ENCODE measurements around the gene NPDC1. TPM values are rescaled to one million over a fixed set of nuclear protein-coding genes. Genes with fewer than 3 reads are reported as not detected.

The NPDC1 gene
- total RNA-seq, 3 donors from 2014 or later, result 21.9 to 63.9 (median 63.1) TPM

DNA sequence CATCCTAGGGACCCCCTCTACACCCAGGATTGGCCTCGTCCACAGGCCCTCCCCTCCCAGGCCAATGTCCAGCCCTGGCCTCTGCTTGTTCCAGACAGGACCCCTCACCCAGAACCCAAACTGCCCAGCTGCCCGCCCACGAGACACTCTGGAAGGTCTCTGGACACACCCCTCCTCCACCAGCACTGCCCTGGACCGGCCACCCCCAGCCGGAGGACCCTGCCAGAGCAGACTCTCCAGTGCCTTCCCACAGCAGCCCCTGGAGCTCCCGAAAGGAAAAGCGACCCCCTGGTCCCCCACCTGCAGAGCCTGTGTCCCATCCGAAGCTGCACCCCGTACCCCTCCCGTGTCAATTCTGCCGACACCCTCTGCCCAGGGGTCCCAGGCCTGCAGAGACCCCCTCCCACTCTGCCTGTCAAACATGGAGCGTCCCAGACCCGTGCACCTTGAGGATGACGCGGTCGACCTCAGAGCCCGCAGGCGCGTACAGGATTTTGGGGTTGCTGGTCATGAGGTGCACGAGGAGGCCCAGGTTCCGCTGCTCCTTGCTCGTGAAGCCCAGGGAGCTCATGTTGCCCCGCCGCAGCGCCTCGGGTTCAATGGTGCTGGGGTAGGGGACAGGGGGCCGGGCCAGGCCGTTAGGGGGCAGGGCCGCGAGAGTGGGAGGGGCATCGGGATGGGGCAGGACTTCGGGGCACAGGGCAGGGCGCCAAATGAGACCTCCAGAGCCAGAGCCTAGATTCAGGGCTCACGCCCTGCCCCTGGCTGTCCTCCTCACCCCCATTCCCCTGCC lies 25.9 kb downstream of the NPDC1 start:
- Histone ChIP-seq H3K27ac (no peak overlapping the region), H3K36me3 (no peaks in the 10 kb centered on the region), H3K4me1 (no peaks in the 10 kb centered on the region), H3K9me3 (no peaks in the 10 kb centered on the region), H3K27me3 (no peaks in the 10 kb centered on the region), H3K4me3 (no peak overlapping the region)
- TF ChIP-seq CTCF (IDR thresholded peaks at IDR 0.05), result no peak
- TF ChIP-seq POLR2A (IDR thresholded peaks at IDR 0.05), result no peak
- no peak for TF ChIP-seq POLR2AphosphoS5 (IDR thresholded peaks at IDR 0.05)
- DNase-seq (ENCODE audit: low spot score in 2 of 2), result no peak
- intact Hi-C loops (cut with DNase I; ENCODE audit: low total_unique reads), result no loop called here

GRCh38 chr9:137018761-137019559 lies 27.0 kb downstream of the NPDC1 start:
- no peaks in the 10 kb centered on the region for H3K9me3 ChIP-seq
- intact Hi-C loops (cut with DNase I; ENCODE audit: low total_unique reads), result no loop called here
- DNase-seq (ENCODE audit: low spot score in 2 of 2), result no peak
- H3K4me3 ChIP-seq, result no peak overlapping the region
- TF ChIP-seq CTCF (IDR thresholded peaks at IDR 0.05), result no peak
- TF ChIP-seq POLR2A (IDR thresholded peaks at IDR 0.05), result no peak
- no peak for TF ChIP-seq POLR2AphosphoS5 (IDR thresholded peaks at IDR 0.05)
- H3K36me3 ChIP-seq, result no peaks in the 10 kb centered on the region
- no peaks in the 10 kb centered on the region for H3K4me1 ChIP-seq
- H3K27ac ChIP-seq, result no peak overlapping the region
- H3K27me3 ChIP-seq, result no peaks in the 10 kb centered on the region

DNA sequence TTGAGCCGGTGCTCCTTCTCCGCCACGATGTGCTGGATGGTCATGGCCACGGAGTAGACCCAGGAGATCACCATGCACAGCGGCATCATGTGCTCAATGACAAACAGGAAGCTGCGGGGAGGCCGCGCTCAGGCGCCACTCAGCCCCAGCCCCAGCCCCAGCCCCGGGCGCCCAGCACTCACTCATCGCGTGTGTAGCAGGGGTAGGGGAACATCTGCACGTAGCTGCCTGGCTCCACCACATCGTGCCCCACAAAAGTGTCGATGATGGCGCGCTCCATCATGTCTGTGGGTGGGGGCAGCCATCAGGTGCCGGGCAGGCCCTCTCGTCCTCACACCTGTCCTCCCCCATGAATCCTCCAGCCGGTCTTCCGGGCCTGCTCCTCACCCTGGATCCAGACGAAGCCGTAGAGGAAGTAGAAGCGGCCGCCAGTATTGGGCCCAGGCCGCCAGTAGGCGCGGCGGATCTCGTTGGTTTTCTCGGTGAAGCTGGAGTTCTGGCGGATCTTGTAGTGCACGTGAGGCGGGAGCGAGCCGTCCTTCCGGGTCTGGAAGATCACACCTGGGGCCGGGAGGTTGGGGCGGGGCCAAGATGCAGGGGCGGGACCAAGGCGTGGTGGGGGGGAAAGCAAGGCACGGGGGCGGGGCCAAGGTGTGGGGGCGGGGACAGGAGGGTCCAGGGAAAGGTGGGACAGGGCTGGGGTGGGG lies 28.0 kb downstream of the NPDC1 start:
- Histone ChIP-seq H3K36me3 (no peaks in the 10 kb centered on the region), H3K27ac (no peak overlapping the region), H3K9me3 (no peaks in the 10 kb centered on the region), H3K4me1 (no peaks in the 10 kb centered on the region), H3K4me3 (no peak overlapping the region), H3K27me3 (no peaks in the 10 kb centered on the region)
- intact Hi-C loops (cut with DNase I; ENCODE audit: low total_unique reads), result no loop called here
- no peak for DNase-seq (ENCODE audit: low spot score in 2 of 2)
- TF ChIP-seq POLR2AphosphoS5 (IDR thresholded peaks at IDR 0.05) (no peak), CTCF (IDR thresholded peaks at IDR 0.05) (no peak), POLR2A (IDR thresholded peaks at IDR 0.05) (no peak)

- no peaks in the 10 kb centered on the region for H3K27me3 ChIP-seq
- no peak overlapping the region for H3K4me3 ChIP-seq
- no peak for DNase-seq (ENCODE audit: low spot score in 2 of 2)
- no peak overlapping the region for H3K27ac ChIP-seq
- intact Hi-C loops (cut with DNase I; ENCODE audit: low total_unique reads), result no loop called here
- H3K36me3 ChIP-seq, result no peaks in the 10 kb centered on the region
- no peak for TF ChIP-seq CTCF (IDR thresholded peaks at IDR 0.05)
- no peak for TF ChIP-seq POLR2AphosphoS5 (IDR thresholded peaks at IDR 0.05)
- no peaks in the 10 kb centered on the region for H3K9me3 ChIP-seq
- no peaks in the 10 kb centered on the region for H3K4me1 ChIP-seq
Measured at GRCh38 chr9:137017071-137017470, 28.9 kb downstream of the NPDC1 start.

All from breast epithelium (tissue), 4 donors.